Activated CD4-positive, alpha-beta T cell treated with anti-CD3 and anti-CD28 coated beads, Interleukin-10, Interleukin-2, amounts not matched to agents 100 ng/mL and 50 ng/mL, durations not matched to agents 16 hours and 8 hours (primary cell): ENCODE results near the gene KREMEN1.

ENCODE experiments used
- DNase-seq: peaks from one replicate; pipeline ENCODE4 v3.0.0-alpha.2; 2020

The KREMEN1 gene

GRCh38 chr22:29194184-29194583 lies 121.3 kb downstream of the KREMEN1 start:
- no peak for DNase-seq

GRCh38 chr22:29195118-29195963 lies 122.5 kb downstream of the KREMEN1 start:
- no peak for DNase-seq

DNA sequence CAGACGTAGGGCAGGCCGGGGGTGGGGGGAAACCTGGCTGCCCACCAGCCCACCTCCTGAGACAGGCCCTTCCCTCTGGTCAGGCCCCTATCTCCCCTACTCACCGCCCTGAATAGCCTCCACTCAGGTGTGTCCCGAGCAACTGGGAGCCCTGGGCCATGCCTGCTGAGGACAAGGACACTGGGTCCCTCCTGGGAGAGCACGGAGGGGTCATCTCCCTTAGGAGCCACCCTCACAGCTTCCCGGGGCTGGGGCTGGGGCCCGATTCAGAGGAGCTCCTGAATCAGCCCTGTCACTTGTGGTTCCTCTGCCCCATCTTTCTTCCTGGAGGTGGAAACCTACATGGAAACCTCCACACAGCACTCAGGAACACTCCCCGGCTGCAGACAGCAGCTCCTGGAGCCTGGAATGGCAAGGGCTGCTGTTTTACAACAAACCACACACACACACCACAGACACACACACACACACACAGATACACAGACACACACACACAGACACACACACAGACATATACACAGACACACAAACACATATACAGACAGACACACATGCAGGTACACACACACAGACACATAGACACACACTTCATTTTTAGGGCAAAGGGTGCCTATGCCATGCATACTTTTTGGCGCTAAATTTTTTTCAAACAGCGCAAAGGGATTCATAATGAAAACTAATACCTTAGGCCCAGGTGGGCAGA lies 123.3 kb downstream of the KREMEN1 start:
- no peak for DNase-seq

GRCh38 chr22:29197096-29197495 lies 124.3 kb downstream of the KREMEN1 start:
- no peak for DNase-seq

- DNase-seq, result no peak
Measured at GRCh38 chr22:29198240-29198639, 125.4 kb downstream of the KREMEN1 start.

DNA sequence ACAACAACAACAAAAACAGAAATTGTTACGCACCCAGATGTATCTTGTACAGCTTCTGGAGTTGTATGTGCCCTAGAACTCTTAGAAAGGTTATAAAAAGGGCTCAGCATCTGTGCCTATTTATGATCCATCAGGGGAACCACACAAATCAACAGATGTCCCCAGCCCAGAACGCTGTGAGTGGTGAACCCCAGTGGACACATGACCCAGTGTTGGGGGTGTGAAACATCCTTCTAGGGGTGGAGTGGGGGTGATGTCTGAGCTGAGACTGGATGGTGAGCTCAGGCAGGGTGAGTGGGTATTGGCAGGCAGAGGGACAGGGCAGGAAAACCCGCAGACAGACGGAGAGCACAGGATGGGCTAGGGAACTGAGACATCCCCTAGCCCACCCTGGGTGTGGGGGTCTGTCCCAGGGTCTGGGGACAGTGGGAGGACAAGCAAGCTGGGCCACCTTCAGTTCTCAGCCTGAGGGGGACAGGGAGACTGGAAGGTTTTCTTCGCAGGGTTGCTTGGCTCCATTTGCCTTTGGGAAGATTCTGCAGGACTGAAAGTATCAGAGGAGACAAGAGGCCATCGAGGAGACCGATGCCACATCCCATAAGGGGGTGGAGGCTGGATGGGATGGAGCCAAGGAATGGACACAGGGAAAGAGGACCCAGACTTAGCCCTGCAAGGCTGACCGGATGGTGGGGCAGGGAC lies 127.0 kb downstream of the KREMEN1 start:
- no peak for DNase-seq

DNA sequence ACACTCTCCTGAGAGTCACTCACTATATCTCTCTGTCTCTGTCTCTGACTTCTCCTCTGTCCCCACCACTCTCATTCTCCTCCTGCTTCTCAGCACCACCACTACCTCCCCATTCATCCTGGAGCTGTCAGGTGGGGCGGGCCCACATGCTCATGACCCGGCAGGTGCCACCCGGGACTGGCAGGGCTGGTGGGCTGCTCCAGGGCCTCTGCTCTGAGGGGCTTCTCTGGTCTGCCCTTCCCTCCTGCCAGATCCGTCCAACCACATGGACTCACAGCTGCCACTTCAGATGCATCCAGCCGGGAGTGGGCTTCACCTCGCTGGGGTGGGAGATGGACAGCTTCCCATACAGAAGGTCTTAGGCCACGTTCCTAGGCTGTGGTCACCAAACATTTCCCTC lies 128.1 kb downstream of the KREMEN1 start:
- DNase-seq, result no peak

GRCh38 chr22:29201782-29202181 lies 128.9 kb downstream of the KREMEN1 start:
- no peak for DNase-seq

DNA sequence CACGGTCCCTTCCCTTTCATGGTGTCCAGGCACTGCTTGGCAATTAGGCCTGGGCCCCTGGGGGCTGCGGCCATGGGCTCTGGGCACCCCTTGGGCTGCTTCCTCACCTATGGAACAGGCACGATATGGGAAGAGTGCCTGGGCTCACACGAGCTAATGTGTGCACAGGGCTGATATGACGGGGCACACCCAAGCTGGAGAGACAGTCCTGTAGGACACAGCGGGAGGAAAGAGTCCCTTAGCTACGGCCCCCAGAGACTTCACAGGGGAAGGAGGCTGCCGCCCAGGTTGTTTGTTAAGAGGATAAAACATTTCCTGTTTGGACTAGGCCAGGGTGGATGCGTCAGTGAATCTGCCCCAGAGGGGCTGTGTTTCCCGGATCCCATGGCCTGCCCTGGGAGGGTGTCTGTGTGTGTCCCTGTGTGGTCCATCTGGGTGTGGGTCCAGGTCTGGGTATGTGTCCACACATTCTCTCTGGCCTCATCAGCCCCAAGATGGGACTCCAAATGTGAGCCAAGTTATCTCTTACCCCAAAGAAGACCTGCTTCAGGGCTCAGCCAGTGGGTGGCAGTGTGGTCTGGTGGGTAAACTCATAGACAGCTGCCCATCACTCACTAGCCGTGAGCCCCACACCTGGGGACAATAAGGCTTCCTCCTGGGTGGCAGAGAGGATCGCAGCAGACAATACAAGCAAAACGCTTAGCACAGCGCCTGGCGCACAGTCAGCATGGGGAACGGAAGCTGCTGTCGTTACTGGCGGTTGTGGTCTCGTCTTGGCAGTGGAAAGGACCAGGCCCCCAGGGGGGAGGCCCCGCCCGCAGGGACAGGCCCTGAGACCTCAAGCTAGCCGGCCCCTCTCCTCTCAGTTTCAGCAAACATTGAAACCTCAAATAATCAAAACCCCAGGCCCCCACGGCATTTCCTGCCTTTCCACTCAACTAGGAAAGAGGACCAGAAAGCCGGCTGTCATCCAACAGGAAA lies 129.7 kb downstream of the KREMEN1 start:
- DNase-seq, result peak; percentile 91

DNA sequence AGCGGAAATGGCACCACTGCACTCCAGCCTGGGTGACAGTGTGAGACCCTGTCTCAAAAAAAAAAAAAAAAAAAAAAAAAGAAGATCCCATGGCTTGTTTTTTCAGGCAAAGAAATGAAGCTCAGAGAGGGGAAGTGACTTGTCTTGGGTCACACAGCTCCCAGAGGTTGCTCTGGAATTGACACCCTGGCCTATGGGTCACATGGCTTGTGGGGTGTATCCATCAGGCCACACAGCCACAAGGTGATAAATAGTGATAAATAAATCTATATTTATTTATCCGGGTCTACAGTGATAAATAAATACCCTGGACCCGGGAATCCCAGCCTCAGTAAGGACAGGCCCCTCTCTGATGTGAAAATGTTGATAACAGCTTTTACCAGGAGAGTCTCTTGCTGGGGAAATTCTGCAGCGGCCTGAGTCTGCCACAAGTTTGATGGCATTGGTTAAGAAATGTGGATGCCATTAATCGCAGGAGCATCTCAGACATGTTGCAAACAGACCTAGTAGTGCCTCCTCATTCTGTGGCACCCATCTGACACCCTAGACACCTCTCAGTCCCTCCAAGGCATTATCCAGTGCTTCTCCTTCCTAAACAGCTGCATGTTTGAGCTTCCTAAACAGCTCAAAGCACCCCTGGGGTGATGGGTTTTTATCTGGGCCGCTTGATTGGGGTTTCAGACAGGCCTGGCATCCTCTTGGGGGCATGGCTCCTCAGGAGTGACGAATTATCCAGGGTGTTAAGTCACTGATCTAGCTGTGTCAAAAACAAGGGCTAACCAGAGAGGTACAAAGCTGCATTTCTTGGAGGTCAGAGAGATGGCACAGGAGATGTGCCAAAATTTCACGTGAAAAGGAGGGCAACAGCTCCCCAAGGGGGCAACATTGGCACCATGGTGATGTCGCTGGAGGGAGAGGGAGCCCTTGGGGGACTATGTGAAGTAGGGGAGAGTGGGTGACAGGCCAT lies 130.9 kb downstream of the KREMEN1 start:
- DNase-seq, result no peak

DNA sequence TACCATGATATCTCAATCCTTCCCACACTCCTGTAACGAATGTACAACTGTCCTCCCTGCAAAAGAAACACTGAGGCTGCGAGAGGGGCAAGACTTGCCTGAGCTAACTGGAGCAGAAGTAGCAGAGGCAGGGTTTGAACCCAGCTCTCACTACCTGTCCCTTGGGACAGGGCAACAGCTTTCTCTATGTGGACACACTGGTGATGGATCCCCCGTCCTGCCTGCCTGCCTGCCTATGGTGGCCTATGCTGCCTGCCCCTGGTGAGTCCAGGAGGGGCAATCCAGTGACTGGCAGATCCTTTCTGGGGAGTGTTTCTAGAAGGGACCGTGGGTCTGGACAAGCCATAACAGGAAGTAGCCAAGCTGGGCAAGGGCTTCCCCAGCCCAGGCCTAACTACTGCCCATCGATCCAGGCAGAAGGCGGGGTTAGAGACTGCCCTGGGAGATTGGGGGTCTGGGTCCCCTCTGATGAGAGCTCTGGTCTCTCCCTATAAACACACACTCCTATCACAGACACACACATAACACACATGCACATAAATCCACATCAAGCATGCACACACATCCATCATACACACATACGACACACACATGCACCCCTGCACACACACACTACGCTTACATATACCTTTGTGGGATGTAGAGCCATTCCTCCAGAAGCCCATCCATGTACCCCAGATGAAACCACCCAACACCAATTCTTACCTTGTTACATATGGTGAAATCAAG lies 131.8 kb downstream of the KREMEN1 start:
- no peak for DNase-seq

DNA sequence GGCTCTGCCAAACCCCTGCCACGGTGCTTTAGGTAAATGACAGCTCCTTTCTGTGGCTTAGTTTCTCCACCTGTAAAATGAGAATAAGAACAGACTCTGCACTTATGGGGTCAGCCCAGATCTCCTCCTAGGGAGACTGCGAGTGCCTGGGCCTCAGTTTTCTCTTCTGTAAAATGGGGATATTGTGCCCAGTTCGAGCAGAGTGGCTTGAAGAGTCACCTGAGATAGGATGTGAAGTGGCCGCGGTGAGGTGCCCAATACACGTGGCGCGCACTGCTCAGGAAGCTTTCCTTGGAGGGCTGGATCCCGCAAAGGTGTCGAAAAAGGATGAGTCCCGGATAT lies 132.4 kb downstream of the KREMEN1 start:
- no peak for DNase-seq

DNA sequence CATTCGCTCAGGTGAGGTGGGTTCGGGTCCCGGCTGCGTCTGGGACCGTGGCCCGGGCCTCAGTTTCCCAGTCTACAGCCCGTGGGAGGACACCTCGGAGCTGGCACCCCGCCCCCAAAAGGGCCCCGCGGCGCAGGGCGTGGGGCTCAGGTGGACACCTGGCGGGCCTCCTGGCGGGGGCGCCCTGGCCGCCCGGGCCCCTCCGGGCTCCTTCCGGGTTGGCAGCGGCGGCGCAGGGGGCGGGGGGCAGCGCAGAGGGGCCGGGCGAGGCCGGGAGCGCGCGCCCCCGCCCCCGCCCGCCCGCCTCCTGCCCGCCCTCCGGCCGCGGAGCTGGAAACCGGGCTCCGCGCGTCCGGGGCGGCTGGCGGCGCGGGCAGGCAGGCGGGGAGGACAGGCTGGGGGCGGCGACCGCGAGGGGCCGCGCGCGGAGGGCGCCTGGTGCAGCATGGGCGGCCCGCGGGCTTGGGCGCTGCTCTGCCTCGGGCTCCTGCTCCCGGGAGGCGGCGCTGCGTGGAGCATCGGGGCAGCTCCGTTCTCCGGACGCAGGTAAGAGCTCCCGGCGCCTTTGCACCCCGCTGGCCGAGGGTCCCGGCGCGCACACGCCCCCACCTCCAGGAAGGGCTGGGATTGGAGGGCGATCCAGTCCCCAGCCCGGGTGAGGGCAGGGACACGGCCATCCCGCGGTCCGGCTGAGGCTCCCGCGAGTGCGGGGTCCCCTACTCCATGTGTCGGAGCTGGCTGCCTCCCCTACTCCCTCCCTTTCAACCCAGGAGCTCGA lies 132.9 kb downstream of the KREMEN1 start, which contains the start of gene EMID1:
TSS of gene EMID1 (plus strand) at position 303 of the 778 bp plus-strand sequence. CDS start at position 446, 143 bp downstream.
- peak; percentile 32 for DNase-seq

DNA sequence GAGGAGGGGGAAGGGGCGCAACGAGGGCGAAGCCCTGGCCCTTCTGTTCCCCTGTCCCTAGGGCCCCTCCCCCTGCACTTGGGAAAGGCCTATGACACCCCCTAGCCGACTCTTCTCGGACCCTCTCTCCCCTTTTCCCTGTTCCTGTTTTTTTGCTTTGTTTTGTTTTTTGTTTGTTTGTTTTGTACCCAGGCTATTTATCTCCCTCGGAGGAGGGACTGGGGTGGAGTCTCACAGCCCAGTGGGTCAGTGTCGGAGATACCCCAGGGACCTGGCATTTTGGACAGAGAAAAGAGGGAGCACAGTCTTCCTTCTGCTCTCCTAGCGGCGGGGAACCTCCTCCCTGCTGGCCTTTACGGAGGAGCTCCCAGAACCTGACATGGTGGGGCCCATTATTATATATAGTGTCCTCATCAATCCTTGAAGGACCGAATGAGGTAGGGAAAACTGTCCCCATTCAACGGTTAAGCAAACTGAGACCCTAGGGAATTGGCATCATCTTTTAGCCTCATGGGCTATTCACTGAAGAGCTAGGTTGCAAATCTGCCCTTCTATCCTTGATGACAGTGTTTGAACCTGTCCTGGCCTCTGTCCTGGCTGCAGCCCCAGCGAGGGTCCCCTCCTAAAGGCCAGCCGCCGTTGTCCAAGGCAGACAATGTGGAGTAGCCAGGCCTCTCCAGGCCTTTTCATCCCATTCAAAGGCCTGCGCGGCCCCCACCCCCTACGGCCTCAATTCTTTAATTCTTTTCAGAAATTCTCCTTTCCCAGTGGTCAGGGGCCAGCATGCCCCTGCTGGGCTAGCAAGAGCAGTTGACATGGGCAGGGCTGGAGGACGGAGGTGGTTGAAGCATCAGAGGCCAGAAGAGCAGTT lies 133.8 kb downstream of the KREMEN1 start:
- no peak for DNase-seq

DNA sequence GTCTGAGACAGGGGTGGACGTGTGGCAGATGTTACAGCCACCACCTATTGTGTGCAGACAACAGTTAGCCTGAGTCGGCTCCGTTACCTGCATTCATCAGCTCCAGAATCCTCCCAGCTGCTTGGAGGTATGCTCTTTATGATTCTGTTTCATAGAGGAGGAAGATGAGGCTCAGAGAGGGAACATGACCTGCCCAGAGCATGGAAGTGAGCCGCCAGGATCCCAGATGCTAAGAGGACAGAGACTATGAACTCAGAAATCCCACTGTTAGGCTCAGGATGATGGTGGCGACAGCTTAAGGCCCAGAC lies 134.4 kb downstream of the KREMEN1 start:
- no peak for DNase-seq

DNA sequence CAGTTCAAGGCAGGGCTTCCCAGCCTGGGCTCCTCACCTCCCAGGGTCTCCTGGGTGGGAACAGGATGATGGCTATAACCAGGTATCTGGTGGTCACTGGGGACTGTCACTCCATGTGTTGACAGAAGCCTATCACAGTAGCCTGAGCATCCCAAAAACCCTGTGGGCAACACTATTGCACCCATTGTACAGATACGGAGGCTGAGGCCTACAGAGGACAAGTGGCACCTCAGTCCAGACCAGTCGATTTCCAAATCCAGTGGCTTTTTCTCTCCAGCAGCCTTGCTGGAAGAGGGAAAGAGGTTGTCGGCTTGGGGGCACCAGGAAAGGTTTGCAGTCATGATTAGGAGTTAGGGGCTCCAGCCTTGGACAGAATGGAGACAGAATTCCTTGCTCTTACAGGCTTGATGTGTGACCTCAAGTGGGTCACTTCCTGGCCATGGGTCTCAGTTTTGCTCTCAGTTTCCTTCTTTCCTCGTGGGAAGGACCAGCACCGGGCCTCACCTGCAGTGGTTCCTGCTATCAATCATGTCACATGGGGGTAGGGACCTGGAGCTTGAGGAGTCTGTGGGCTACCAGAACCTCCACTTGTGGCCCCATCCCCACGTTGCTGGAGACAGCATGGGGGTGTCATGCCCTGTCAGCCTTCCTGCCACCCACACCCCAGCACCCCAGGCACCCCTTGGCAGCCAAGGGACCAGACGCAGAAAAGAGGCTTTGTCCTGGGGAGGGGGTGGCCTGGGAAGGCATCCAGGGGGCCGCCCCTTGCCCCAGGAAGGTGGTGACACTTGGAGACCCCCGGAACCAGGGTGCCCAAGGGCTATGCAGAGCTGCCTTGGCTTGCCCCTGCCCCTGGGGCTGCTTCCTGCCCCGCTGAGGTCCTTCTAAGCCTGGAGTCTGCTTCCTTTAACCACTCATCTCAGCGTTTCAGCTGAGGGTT lies 135.0 kb downstream of the KREMEN1 start:
- DNase-seq, result no peak

GRCh38 chr22:29208502-29208862 lies 135.6 kb downstream of the KREMEN1 start:
- DNase-seq, result no peak
